Stimulated activated CD8-positive, alpha-beta memory T cell treated with anti-CD3 and anti-CD28 coated beads, Interleukin-2, amount 100 ng/mL, for 1 hour (primary cell): ENCODE measurements around the gene ITFG1.
"Not testable (repeated sequence)": the region's sequence is repeated elsewhere in the genome, so short reads cannot be mapped to it uniquely, and the experiment has no call there.

ENCODE experiments used
- DNase-seq, 2 donors: peaks; one replicate each; pipeline ENCODE4 v3.0.0-alpha.2; 2020; ENCODE audit warnings: low read depth in 2 of 2

The ITFG1 gene

GRCh38 chr16:47324309-47324708 is 136.6 kb downstream of the ITFG1 start:
- DNase-seq = not testable (repeated sequence)

- DNase-seq = no peak
Measured at GRCh38 chr16:47323241-47323640, 137.6 kb downstream of the ITFG1 start.

GRCh38 chr16:47320546-47321310 is 140.1 kb downstream of the ITFG1 start:
- no peak for DNase-seq

GRCh38 chr16:47317465-47318240 is 143.2 kb downstream of the ITFG1 start:
- no peak for DNase-seq

GRCh38 chr16:47316442-47317015 is 144.3 kb downstream of the ITFG1 start:
- DNase-seq = no peak

GRCh38 chr16:47311738-47312505 is 148.9 kb downstream of the ITFG1 start:
- no peak for DNase-seq

- DNase-seq = no peak
Measured at GRCh38 chr16:47310792-47311211, 150.1 kb downstream of the ITFG1 start.

- DNase-seq = no peak
Measured at GRCh38 chr16:47309581-47310312, 151.1 kb downstream of the ITFG1 start.

- DNase-seq = no peak
Measured at GRCh38 chr16:47308601-47309000, 152.3 kb downstream of the ITFG1 start.

- DNase-seq = no peak
Measured at GRCh38 chr16:47304563-47304962, 156.3 kb downstream of the ITFG1 start.

- no peak for DNase-seq
Measured at GRCh38 chr16:47299587-47299986, 161.3 kb downstream of the ITFG1 start.

GRCh38 chr16:47284999-47285398 is 175.9 kb downstream of the ITFG1 start:
- DNase-seq = no peak

GRCh38 chr16:47278306-47278970 is 182.4 kb downstream of the ITFG1 start:
- DNase-seq = no peak

GRCh38 chr16:47276522-47276921 is 184.3 kb downstream of the ITFG1 start:
- no peak for DNase-seq

GRCh38 chr16:47262938-47263337 is 197.9 kb downstream of the ITFG1 start:
- no peak for DNase-seq

GRCh38 chr16:47260503-47260902 is 200.4 kb downstream of the ITFG1 start:
- DNase-seq = no peak

GRCh38 chr16:47258874-47259461 is 201.9 kb downstream of the ITFG1 start:
- no peak for DNase-seq

- no peak for DNase-seq
Measured at GRCh38 chr16:47254756-47255155, 206.1 kb downstream of the ITFG1 start.

GRCh38 chr16:47250983-47251382 is 209.9 kb downstream of the ITFG1 start:
- no peak for DNase-seq

GRCh38 chr16:47247690-47248089 is 213.2 kb downstream of the ITFG1 start:
- DNase-seq = no peak
